SK-N-SH (cell line): ENCODE data around the gene GRIN1. TPM values are rescaled to one million over a fixed set of nuclear protein-coding genes. Genes with fewer than 3 reads are reported as not detected.

ENCODE experiments used
- CTCF ChIA-PET: fragments of 300-600, 350-600 bp; formaldehyde crosslinking; extraction: SDS; loops from one replicate; lab custom pipeline; 2021; lab: Yijun Ruan, JAX
- POLR2A ChIA-PET: fragments of 350-600 bp; sonication (Branson Sonifier 250); formaldehyde crosslinking; extraction: SDS; loops from one replicate; lab custom pipeline; 2020; ENCODE audit warnings: antibody characterized with exemption, inconsistent platforms; lab: Yijun Ruan, JAX
- DNase-seq: peaks from one replicate; pipeline ENCODE4 v3.0.0; 2012
- H2AFZ ChIP-seq: fragments of 200-600 bp; sonication (generic); 2 replicates; pipeline ENCODE4 v1.8.1; 2016; ENCODE audit warnings: antibody characterized with exemption, mild to moderate bottlenecking, low read depth
- H3F3A ChIP-seq: fragments of 200-600 bp; sonication (generic); replicated peaks from 2 replicates; pipeline ENCODE3; 2016; ENCODE audit warnings: antibody characterized with exemption, mild to moderate bottlenecking; ENCODE audit not compliant: insufficient read depth
- H3K27ac ChIP-seq, 2 experiments: fragments of 200-500 bp in 1 of 2; fragments of 200-600 bp in 1 of 2; sonication (Bioruptor generic) in 1 of 2; sonication (generic), shearing (Covaris generic) in 1 of 2; 2 replicates each; pipeline versions ENCODE4 v1.5.1 to v1.6.1; 2014 to 2016; ENCODE audit warnings: low read depth in 2 of 2, inconsistent platforms in 1 of 2, low read length in 1 of 2, mild to moderate bottlenecking in 1 of 2, mixed read lengths in 1 of 2
- H3K27me3 ChIP-seq: fragments of 200-600 bp; sonication (generic), shearing (Covaris generic); 2 replicates; pipeline ENCODE4 v1.6.1; 2016; ENCODE audit warnings: mixed run types; ENCODE audit not compliant: insufficient read depth
- H3K36me3 ChIP-seq, 2 experiments: fragments of 200-500 bp in 1 of 2; fragments of 200-600 bp in 1 of 2; sonication (Bioruptor generic) in 1 of 2; sonication (generic) in 1 of 2; replicated peaks in 1 of 2; 2 replicates each; pipeline versions ENCODE3 to v1.5.1; 2014 to 2016; ENCODE audit warnings: low read length in 1 of 2, mild to moderate bottlenecking in 1 of 2; ENCODE audit not compliant: insufficient read depth in 2 of 2, control insufficient read depth in 1 of 2
- H3K4me1 ChIP-seq, 2 experiments: fragments of 200-500 bp in 1 of 2; fragments of 200-600 bp in 1 of 2; sonication (Bioruptor generic) in 1 of 2; sonication (generic), shearing (Covaris generic) in 1 of 2; 2 replicates each; pipeline versions ENCODE4 v1.5.1 to v1.6.1; 2014 to 2016; ENCODE audit warnings: low read depth in 1 of 2, low read length in 1 of 2, mixed run types in 1 of 2; ENCODE audit not compliant: insufficient read depth in 2 of 2, control insufficient read depth in 1 of 2
- H3K4me2 ChIP-seq: fragments of 200-600 bp; sonication (generic), shearing (Covaris generic); 2 replicates; pipeline ENCODE4 v1.6.1; 2017; ENCODE audit warnings: mixed run types
- H3K4me3 ChIP-seq, 2 experiments: fragments of 200-500 bp in 1 of 2; fragments of 200-600 bp in 1 of 2; sonication (Bioruptor generic) in 1 of 2; sonication (generic), shearing (Covaris generic) in 1 of 2; 2 replicates each; pipeline versions ENCODE4 v1.5.1 to v1.8.1; 2014 to 2016; ENCODE audit warnings: low read depth in 2 of 2, inconsistent platforms in 1 of 2, low read length in 1 of 2, mild to moderate bottlenecking in 1 of 2, mixed read lengths in 1 of 2, moderate library complexity in 1 of 2
- H3K79me2 ChIP-seq: fragments of 200-600 bp; sonication (generic); 2 replicates; pipeline ENCODE4 v1.8.1; 2017; ENCODE audit warnings: mild to moderate bottlenecking; ENCODE audit not compliant: insufficient read depth
- H3K9ac ChIP-seq: fragments of 200-600 bp; sonication (generic); 2 replicates; pipeline ENCODE4 v1.6.1; 2017; ENCODE audit warnings: mixed run types
- H3K9me2 ChIP-seq: fragments of 200-600 bp; sonication (generic); 2 replicates; pipeline ENCODE4 v1.6.1; 2017; ENCODE audit warnings: mixed run types
- H3K9me3 ChIP-seq: fragments of 200-600 bp; sonication (generic); 2 replicates; pipeline ENCODE4 v1.6.1; 2017; ENCODE audit warnings: mixed run types, mild to moderate bottlenecking, moderate library complexity
- H4K20me1 ChIP-seq: fragments of 200-600 bp; sonication (generic); 2 replicates; pipeline ENCODE4 v1.6.1; 2017; ENCODE audit warnings: mild to moderate bottlenecking, mixed run types; ENCODE audit not compliant: insufficient read depth
- CHD2 ChIP-seq: fragments of 150-350 bp; IDR thresholded peaks from 2 replicates; pipeline ENCODE4 v1.6.1; 2018; ENCODE audit warnings: low read length; ENCODE audit not compliant: partially characterized antibody
- EP300 ChIP-seq, 2 experiments: IDR thresholded peaks; 2 replicates each; pipeline versions ENCODE4 v1.4.0 to v1.6.1; 2012; ENCODE audit warnings: borderline replicate concordance in 1 of 2, low read depth in 1 of 2, low read length in 1 of 2
- FOSL2 ChIP-seq: IDR thresholded peaks from 2 replicates; pipeline ENCODE4 v1.4.0; 2012; ENCODE audit warnings: low read depth, mild to moderate bottlenecking, moderate library complexity, borderline replicate concordance
- FOXM1 ChIP-seq: IDR thresholded peaks from 2 replicates; pipeline ENCODE4 v1.4.0; 2012; ENCODE audit warnings: low read depth, mild to moderate bottlenecking
- GATA2 ChIP-seq: sonication (generic); formaldehyde crosslinking; IDR thresholded peaks from 2 replicates; pipeline ENCODE4 v1.5.0; 2020; ENCODE audit warnings: mild to moderate bottlenecking, missing genetic modification reagents
- MEF2A ChIP-seq: IDR thresholded peaks from 2 replicates; pipeline ENCODE4 v1.4.0; 2012; ENCODE audit warnings: low read depth, borderline replicate concordance
- NFIC ChIP-seq: IDR thresholded peaks from 2 replicates; pipeline ENCODE4 v1.4.0; 2012; ENCODE audit warnings: borderline replicate concordance
- NRF1 ChIP-seq: IDR thresholded peaks from 2 replicates; pipeline ENCODE4 v1.6.1; 2012; ENCODE audit warnings: low read depth, mild to moderate bottlenecking, low read length
- POLR2AphosphoS5 ChIP-seq: IDR thresholded peaks from 2 replicates; pipeline ENCODE4 v1.6.1; 2012; ENCODE audit warnings: low read depth, low read length
- RAD21 ChIP-seq: IDR thresholded peaks from 2 replicates; pipeline ENCODE4 v1.6.1; 2012; ENCODE audit warnings: mild to moderate bottlenecking, low read length
- RCOR1 ChIP-seq: fragments of 150-350 bp; IDR thresholded peaks from 2 replicates; pipeline ENCODE4 v1.6.1; 2017; ENCODE audit warnings: antibody characterized with exemption, low read length
- RXRA ChIP-seq: IDR thresholded peaks from 2 replicates; pipeline ENCODE4 v1.4.0; 2012; ENCODE audit warnings: low read depth, mild to moderate bottlenecking, borderline replicate concordance
- TAF1 ChIP-seq: IDR thresholded peaks from 2 replicates; pipeline ENCODE4 v1.6.1; 2012; ENCODE audit warnings: low read depth, mild to moderate bottlenecking, low read length, moderate library complexity, borderline replicate concordance
- TCF12 ChIP-seq: IDR thresholded peaks from 2 replicates; pipeline ENCODE4 v1.4.0; 2012
- USF2 ChIP-seq: fragments of 150-350 bp; IDR thresholded peaks from 2 replicates; pipeline ENCODE4 v1.6.1; 2017; ENCODE audit warnings: antibody characterized with exemption, low read length, low read depth, borderline replicate concordance
- WGBS: methylation state at CpG from one replicate; pipeline ENCODE4 v1.1.6; 2017; ENCODE audit warnings: low lambda C conversion rate; 5-methylcytosine and 5-hydroxymethylcytosine counted together
- polyA plus RNA-seq, 3 experiments: library from polyadenylated mRNA; depleted of rRNA; stranded (reverse); fragments of >200 nt; gene quantifications; 2 replicates each; pipeline ENCODE4 v1.2.3, GENCODE V29; 2012
- TF ChIP-seq, protein P1 (sequence below): IDR thresholded peaks from 2 replicates; pipeline ENCODE4 v1.4.0; 2012; ENCODE audit warnings: low read depth, borderline replicate concordance
- TF ChIP-seq, protein P2 (sequence below): fragments of 200-600 bp; sonication (generic); IDR thresholded peaks from 2 replicates; pipeline ENCODE4 v1.6.1; 2017; ENCODE audit warnings: antibody characterized with exemption, mild to moderate bottlenecking, moderate library complexity

GRIN1 gene
- polyA plus RNA-seq, 1 of the 3 experiments (the other 2 are of a cell fraction) = not detected

DNA sequence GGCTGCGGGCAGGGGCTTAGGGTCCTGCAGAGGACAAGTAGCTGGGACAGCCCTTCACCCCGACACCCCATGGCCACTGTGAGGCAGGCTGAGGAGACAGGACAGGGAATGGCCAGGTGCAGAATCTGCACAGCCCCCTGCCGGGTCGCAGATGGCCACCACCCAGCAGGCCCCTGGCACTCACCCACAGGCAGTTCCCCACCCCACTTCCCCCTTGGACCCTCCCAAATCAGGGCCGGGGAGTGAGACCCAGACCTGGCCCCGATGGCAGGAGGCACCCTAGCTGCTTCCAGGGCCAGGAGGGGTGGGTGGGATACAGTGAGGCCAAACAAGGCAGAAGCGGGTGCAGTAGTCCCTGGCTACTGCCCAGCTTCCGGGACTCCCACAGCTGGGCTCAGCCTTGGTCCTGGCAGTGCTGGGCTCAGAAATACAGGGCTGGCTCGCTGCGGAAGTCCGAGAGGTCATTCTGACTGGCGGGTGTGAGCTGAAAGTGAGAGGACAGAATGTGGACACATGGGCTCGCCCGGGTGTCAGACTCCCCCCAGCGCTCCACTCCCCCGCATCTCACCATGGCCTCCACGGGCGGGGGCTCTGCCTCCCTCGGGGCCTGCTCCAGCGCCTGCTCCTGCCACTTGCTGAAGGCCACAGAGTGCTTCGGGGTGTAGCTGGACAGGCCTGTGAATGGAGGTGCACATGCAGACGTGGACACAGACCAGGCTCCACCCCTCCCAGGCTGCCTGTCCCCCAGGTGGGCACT is 52.9 kb downstream of the GRIN1 start:
- TF ChIP-seq FOSL2 = no peak
- TF ChIP-seq, protein P1, sequence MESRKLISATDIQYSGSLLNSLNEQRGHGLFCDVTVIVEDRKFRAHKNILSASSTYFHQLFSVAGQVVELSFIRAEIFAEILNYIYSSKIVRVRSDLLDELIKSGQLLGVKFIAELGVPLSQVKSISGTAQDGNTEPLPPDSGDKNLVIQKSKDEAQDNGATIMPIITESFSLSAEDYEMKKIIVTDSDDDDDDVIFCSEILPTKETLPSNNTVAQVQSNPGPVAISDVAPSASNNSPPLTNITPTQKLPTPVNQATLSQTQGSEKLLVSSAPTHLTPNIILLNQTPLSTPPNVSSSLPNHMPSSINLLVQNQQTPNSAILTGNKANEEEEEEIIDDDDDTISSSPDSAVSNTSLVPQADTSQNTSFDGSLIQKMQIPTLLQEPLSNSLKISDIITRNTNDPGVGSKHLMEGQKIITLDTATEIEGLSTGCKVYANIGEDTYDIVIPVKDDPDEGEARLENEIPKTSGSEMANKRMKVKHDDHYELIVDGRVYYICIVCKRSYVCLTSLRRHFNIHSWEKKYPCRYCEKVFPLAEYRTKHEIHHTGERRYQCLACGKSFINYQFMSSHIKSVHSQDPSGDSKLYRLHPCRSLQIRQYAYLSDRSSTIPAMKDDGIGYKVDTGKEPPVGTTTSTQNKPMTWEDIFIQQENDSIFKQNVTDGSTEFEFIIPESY = no peak
- TF ChIP-seq CHD2 = no peak
- no peak for TF ChIP-seq NFIC
- no peak for TF ChIP-seq MEF2A
- no peak for TF ChIP-seq RAD21
- no peak for TF ChIP-seq USF2
- TF ChIP-seq NRF1 = no peak
- TF ChIP-seq RXRA = no peak
- TF ChIP-seq FOXM1 = no peak
- no peak for TF ChIP-seq POLR2AphosphoS5
- TF ChIP-seq, protein P2, sequence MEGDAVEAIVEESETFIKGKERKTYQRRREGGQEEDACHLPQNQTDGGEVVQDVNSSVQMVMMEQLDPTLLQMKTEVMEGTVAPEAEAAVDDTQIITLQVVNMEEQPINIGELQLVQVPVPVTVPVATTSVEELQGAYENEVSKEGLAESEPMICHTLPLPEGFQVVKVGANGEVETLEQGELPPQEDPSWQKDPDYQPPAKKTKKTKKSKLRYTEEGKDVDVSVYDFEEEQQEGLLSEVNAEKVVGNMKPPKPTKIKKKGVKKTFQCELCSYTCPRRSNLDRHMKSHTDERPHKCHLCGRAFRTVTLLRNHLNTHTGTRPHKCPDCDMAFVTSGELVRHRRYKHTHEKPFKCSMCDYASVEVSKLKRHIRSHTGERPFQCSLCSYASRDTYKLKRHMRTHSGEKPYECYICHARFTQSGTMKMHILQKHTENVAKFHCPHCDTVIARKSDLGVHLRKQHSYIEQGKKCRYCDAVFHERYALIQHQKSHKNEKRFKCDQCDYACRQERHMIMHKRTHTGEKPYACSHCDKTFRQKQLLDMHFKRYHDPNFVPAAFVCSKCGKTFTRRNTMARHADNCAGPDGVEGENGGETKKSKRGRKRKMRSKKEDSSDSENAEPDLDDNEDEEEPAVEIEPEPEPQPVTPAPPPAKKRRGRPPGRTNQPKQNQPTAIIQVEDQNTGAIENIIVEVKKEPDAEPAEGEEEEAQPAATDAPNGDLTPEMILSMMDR = no peak
- no peak for TF ChIP-seq TAF1
- TF ChIP-seq EP300 (IDR thresholded peaks at IDR 0.05; ENCODE audit: borderline replicate concordance in 1 of 2, low read depth in 1 of 2, low read length in 1 of 2) = no peak
- TF ChIP-seq RCOR1 = no peak
- no peak for TF ChIP-seq TCF12
- no peak for TF ChIP-seq GATA2 (CRISPR knock-in tag)
- WGBS = 91% methylated on average over 16 of the region's 22 CpGs
- Histone ChIP-seq H3K79me2 (peaks cover 65% of the 10 kb centered on the region), H3K4me2 (no peak overlapping the region), H2AFZ (no peak overlapping the region), H3K9ac (no peak overlapping the region), H3K9me2 (no peaks in the 10 kb centered on the region), H4K20me1 (peaks cover 50% of the 10 kb centered on the region), H3K4me1 (peaks cover 9 to 24% of the 10 kb centered on the region in 2 experiments; a peak in 3 of 4 replicates), H3K27me3 (no peaks in the 10 kb centered on the region), H3K27ac (no peak overlapping the region), H3K36me3 (peaks cover 3 to 23% of the 10 kb centered on the region in 2 experiments), H3F3A (peaks cover 16% of the 10 kb centered on the region), H3K9me3 (no peaks in the 10 kb centered on the region), H3K4me3 (no peak overlapping the region)
- DNase-seq = no peak
- ChIA-PET CTCF (interaction anchor here (0.9 to 3.1 kb wide), 6 partner anchors 15 to 54 kb away, joined by 3 to 11 read pairs (median 4); partner anchors contain the start of gene RNF224), POLR2A (interaction anchor here (0.9 to 1.4 kb wide), 2 partner anchors 9 to 54 kb away, joined by 3 to 5 read pairs; partner anchors contain the start of genes GRIN1 and TPRN)
